H9 (cell line): Measurements from ENCODE around the gene AMBRA1. TPM values are rescaled to one million over a fixed set of nuclear protein-coding genes. Genes with fewer than 3 reads are reported as not detected.
A peak's percentile ranks its signal among the peaks of the same experiment; 100 is the strongest.

Experiments
- DNase-seq: peaks from one replicate; pipeline ENCODE4 v3.0.0-alpha.2; 2017
- H2AFZ ChIP-seq: one replicate; pipeline ENCODE4 v1.6.1; 2013; ENCODE audit warnings: mild to moderate bottlenecking, low read length, control low read depth, moderate library complexity
- H2AK5ac ChIP-seq: 2 replicates; pipeline ENCODE4 v1.6.1; 2013; ENCODE audit warnings: low read length, control low read depth, mixed read lengths; ENCODE audit not compliant: insufficient read length
- H2BK120ac ChIP-seq: one replicate; pipeline ENCODE4 v1.6.1; 2013; ENCODE audit warnings: low read depth, mild to moderate bottlenecking, low read length, control low read depth, inconsistent platforms; ENCODE audit not compliant: poor library complexity, severe bottlenecking
- H2BK12ac ChIP-seq: 2 replicates; pipeline ENCODE4 v1.6.1; 2013; ENCODE audit warnings: low read length, control low read depth, mixed read lengths, low read depth; ENCODE audit not compliant: insufficient read length
- H2BK15ac ChIP-seq: 2 replicates; pipeline ENCODE4 v1.6.1; 2013; ENCODE audit warnings: low read depth, low read length, control low read depth
- H2BK20ac ChIP-seq: one replicate; pipeline ENCODE4 v1.6.1; 2013; ENCODE audit warnings: low read depth, mild to moderate bottlenecking, low read length, control low read depth, inconsistent platforms; ENCODE audit not compliant: poor library complexity, severe bottlenecking
- H2BK5ac ChIP-seq: 2 replicates; pipeline ENCODE4 v1.6.1; 2013; ENCODE audit warnings: low read length, control low read depth, mixed read lengths; ENCODE audit not compliant: insufficient read length
- H3K14ac ChIP-seq: 2 replicates; pipeline ENCODE4 v1.6.1; 2013; ENCODE audit warnings: low read length, control low read depth; ENCODE audit not compliant: insufficient read depth
- H3K18ac ChIP-seq: 2 replicates; pipeline ENCODE4 v1.6.1; 2013; ENCODE audit warnings: low read depth, mild to moderate bottlenecking, mixed read lengths, low read length, control low read depth; ENCODE audit not compliant: insufficient read length
- H3K23ac ChIP-seq: 2 replicates; pipeline ENCODE4 v1.6.1; 2013; ENCODE audit warnings: low read length, control low read depth, mixed read lengths, low read depth; ENCODE audit not compliant: insufficient read length
- H3K23me2 ChIP-seq: 2 replicates; pipeline ENCODE4 v1.6.1; 2013; ENCODE audit warnings: low read depth, mild to moderate bottlenecking, mixed read lengths, low read length, control low read depth; ENCODE audit not compliant: insufficient read length, poor library complexity, severe bottlenecking
- H3K27ac ChIP-seq: 2 replicates; pipeline ENCODE4 v1.5.1; 2013; ENCODE audit warnings: low read length, control low read depth, mixed read lengths, low read depth; ENCODE audit not compliant: insufficient read length
- H3K27me3 ChIP-seq: 2 replicates; pipeline ENCODE4 v1.6.1; 2013; ENCODE audit warnings: low read length, control low read depth, inconsistent platforms; ENCODE audit not compliant: insufficient read depth
- H3K4ac ChIP-seq: 2 replicates; pipeline ENCODE4 v1.6.1; 2013; ENCODE audit warnings: low read depth, mild to moderate bottlenecking, control low read depth, inconsistent platforms, low read length, moderate library complexity
- H3K4me1 ChIP-seq: 2 replicates; pipeline ENCODE4 v1.6.1; 2013; ENCODE audit warnings: low read length, control low read depth, inconsistent platforms; ENCODE audit not compliant: insufficient read depth
- H3K4me2 ChIP-seq: 2 replicates; pipeline ENCODE4 v1.6.1; 2013; ENCODE audit warnings: low read length, control low read depth, mixed read lengths; ENCODE audit not compliant: insufficient read length, insufficient read depth
- H3K56ac ChIP-seq: 2 replicates; pipeline ENCODE4 v1.6.1; 2013; ENCODE audit warnings: low read depth, mild to moderate bottlenecking, mixed read lengths, low read length, control low read depth; ENCODE audit not compliant: insufficient read length
- H3K79me1 ChIP-seq: 2 replicates; pipeline ENCODE4 v1.6.1; 2013; ENCODE audit warnings: low read depth, mild to moderate bottlenecking, moderate library complexity, low read length, control low read depth, inconsistent platforms; ENCODE audit not compliant: insufficient read depth, poor library complexity, severe bottlenecking
- H3K79me2 ChIP-seq: 2 replicates; pipeline ENCODE4 v1.6.1; 2013; ENCODE audit warnings: low read length, control low read depth, inconsistent platforms; ENCODE audit not compliant: insufficient read depth
- H3K9ac ChIP-seq: 2 replicates; pipeline ENCODE4 v1.6.1; 2013; ENCODE audit warnings: low read length, control low read depth, mixed read lengths; ENCODE audit not compliant: insufficient read length; ENCODE audit errors: extremely low read depth
- H3K9me3 ChIP-seq: one replicate; pipeline ENCODE4 v1.6.1; 2013; ENCODE audit warnings: low read depth, low read length, inconsistent platforms; ENCODE audit not compliant: control insufficient read depth
- H3T11ph ChIP-seq: one replicate; pipeline ENCODE4 v1.6.1; 2013; ENCODE audit warnings: mild to moderate bottlenecking, low read length, control low read depth, inconsistent platforms
- H4K20me1 ChIP-seq: one replicate; pipeline ENCODE4 v1.6.1; 2013; ENCODE audit not compliant: control insufficient read depth, insufficient read length, insufficient read depth
- H4K5ac ChIP-seq: 2 replicates; pipeline ENCODE4 v1.6.1; 2013; ENCODE audit warnings: low read depth, mild to moderate bottlenecking, mixed read lengths, low read length, control low read depth; ENCODE audit not compliant: insufficient read length
- H4K8ac ChIP-seq: replicated peaks from 2 replicates; pipeline ENCODE4 v1.6.1; 2013; ENCODE audit warnings: low read length, control low read depth, mixed read lengths, low read depth; ENCODE audit not compliant: insufficient read length
- H4K91ac ChIP-seq: 2 replicates; pipeline ENCODE4 v1.6.1; 2013; ENCODE audit warnings: low read depth, mild to moderate bottlenecking, moderate library complexity, mixed read lengths, low read length, control low read depth; ENCODE audit not compliant: insufficient read length
- H3K27ac Mint-ChIP-seq, 3 experiments: 2 replicates in 2 of 3; 3 replicates in 1 of 3; pipeline ENCODE4 v1.8.0; 2020 to 2021; ENCODE audit warnings: mixed read lengths in 3 of 3, mild to moderate bottlenecking in 1 of 3, moderate library complexity in 1 of 3
- H3K27me3 Mint-ChIP-seq: 2 replicates; pipeline ENCODE4 v1.8.0; 2021; ENCODE audit warnings: low read depth, mild to moderate bottlenecking, moderate library complexity, mixed read lengths
- H3K36me3 Mint-ChIP-seq, 3 experiments: 2 replicates in 2 of 3; 3 replicates in 1 of 3; pipeline ENCODE4 v1.8.0; 2020 to 2021; ENCODE audit warnings: low read depth in 3 of 3, mixed read lengths in 3 of 3; ENCODE audit not compliant: insufficient read depth in 1 of 3
- H3K4me1 Mint-ChIP-seq, 2 experiments: 2 replicates each; pipeline ENCODE4 v1.8.0; 2020; ENCODE audit warnings: mixed read lengths in 2 of 2
- H3K4me3 Mint-ChIP-seq, 2 experiments: 2 replicates in 1 of 2; 3 replicates in 1 of 2; pipeline ENCODE4 v1.8.0; 2020 to 2021; ENCODE audit warnings: mild to moderate bottlenecking in 2 of 2, mixed read lengths in 2 of 2, moderate library complexity in 1 of 2
- H3K9me3 Mint-ChIP-seq, 2 experiments: 2 replicates in 1 of 2; 3 replicates in 1 of 2; pipeline ENCODE4 v1.8.0; 2020; ENCODE audit warnings: mild to moderate bottlenecking in 2 of 2, mixed read lengths in 2 of 2, moderate library complexity in 1 of 2
- CTCF ChIP-seq: fragments of 200-600 bp; sonication (generic); conservative IDR thresholded peaks from 3 replicates; pipeline ENCODE4 v1.8.0; 2021; ENCODE audit warnings: antibody characterized with exemption, mild to moderate bottlenecking
- WGBS: extraction: QIAGEN DNeasy Blood & Tissue Kit; methylation state at CpG from one replicate; pipeline ENCODE4 v1.1.7; 2013; ENCODE audit warnings: missing lambda C conversion rate, low lambda C conversion rate, mixed read lengths; ENCODE audit not compliant: insufficient read length; ENCODE audit errors: extremely low coverage; 5-methylcytosine and 5-hydroxymethylcytosine counted together
- total RNA-seq: library from RNA; stranded (reverse); gene quantifications from 2 replicates; pipeline ENCODE4 v1.2.1, GENCODE V29; 2021

AMBRA1 gene
- total RNA-seq, 1 experiment from 2014 or later: 37.5 TPM

DNA sequence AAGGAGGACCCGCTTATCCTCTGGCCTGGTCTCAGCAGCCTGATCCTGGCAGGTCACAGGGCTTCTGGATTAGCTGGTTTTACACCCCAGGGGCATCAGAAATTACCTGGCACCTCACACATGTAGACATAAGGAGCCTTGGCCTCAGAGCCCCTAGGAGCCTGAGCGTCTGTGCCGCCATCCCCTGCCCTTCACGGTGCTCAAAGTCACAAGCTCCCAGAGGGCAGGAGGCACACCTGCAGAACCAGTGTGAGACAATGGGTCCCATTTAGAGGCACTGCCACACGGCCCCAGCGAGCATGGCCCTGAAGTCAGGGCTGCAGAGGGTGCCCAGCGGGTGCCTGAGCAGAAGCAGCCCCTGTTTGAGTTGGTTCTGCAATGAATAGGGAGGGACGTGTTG, 242.7 kb downstream of the AMBRA1 start:
- no peak for TF ChIP-seq CTCF
- H2BK12ac ChIP-seq: no peak overlapping the region
- no peak overlapping the region for H4K8ac ChIP-seq
- H2BK5ac ChIP-seq: no peak overlapping the region
- H4K20me1 ChIP-seq: peaks cover 5% of the 10 kb centered on the region
- H3K18ac ChIP-seq: no peak overlapping the region
- H2BK20ac ChIP-seq: no peak overlapping the region
- Mint-ChIP-seq H3K4me3 (no peak overlapping the region), H3K27me3 (peaks cover 6% of the 10 kb centered on the region), H3K9me3 (no peaks in the 10 kb centered on the region; a peak in 2 of 5 replicates), H3K27ac (peak overlapping the region in 2 of 3 experiments; percentile 66 to 77; a peak in 4 of 7 replicates), H3K36me3 (peaks cover 0 to 5% (median 0%) of the 10 kb centered on the region in 3 experiments; a peak in 1 of 7 replicates), H3K4me1 (peaks cover 56 to 66% of the 10 kb centered on the region in 2 experiments)
- H3K14ac ChIP-seq: no peak overlapping the region
- H3K4me1 ChIP-seq: peaks cover 18% of the 10 kb centered on the region; the same call in 1 of the 2 replicates
- no peak overlapping the region for H4K5ac ChIP-seq
- H3K79me2 ChIP-seq: peaks cover 14% of the 10 kb centered on the region; the same call in 1 of the 2 replicates
- H3K23ac ChIP-seq: no peak overlapping the region
- H2AFZ ChIP-seq: no peak overlapping the region
- peaks cover 12% of the 10 kb centered on the region for H3K79me1 ChIP-seq
- no peak overlapping the region for H2BK15ac ChIP-seq
- H2BK120ac ChIP-seq: no peak overlapping the region
- no peak overlapping the region for H3K56ac ChIP-seq
- no peak overlapping the region for H2AK5ac ChIP-seq
- H3K23me2 ChIP-seq: peaks cover 10% of the 10 kb centered on the region
- no peak overlapping the region for H3K9ac ChIP-seq
- no peak overlapping the region for H3T11ph ChIP-seq
- no CpG with 5 or more reads among the region's 8 CpGs for WGBS
- H3K27ac ChIP-seq: no peak overlapping the region
- DNase-seq: no peak
- no peak overlapping the region for H3K4me2 ChIP-seq
- H3K4ac ChIP-seq: no peak overlapping the region
- H4K91ac ChIP-seq: no peak overlapping the region
- no peaks in the 10 kb centered on the region for H3K27me3 ChIP-seq
- no peaks in the 10 kb centered on the region for H3K9me3 ChIP-seq
